ENCODE results near the gene SLC10A3. TPM values are rescaled to one million over a fixed set of nuclear protein-coding genes. Genes with fewer than 3 reads are reported as not detected.

The SLC10A3 gene, protein sequence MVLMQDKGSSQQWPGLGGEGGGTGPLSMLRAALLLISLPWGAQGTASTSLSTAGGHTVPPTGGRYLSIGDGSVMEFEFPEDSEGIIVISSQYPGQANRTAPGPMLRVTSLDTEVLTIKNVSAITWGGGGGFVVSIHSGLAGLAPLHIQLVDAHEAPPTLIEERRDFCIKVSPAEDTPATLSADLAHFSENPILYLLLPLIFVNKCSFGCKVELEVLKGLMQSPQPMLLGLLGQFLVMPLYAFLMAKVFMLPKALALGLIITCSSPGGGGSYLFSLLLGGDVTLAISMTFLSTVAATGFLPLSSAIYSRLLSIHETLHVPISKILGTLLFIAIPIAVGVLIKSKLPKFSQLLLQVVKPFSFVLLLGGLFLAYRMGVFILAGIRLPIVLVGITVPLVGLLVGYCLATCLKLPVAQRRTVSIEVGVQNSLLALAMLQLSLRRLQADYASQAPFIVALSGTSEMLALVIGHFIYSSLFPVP
- total RNA-seq = 10 to 100 TPM in 3 of 4 donors, 1 to 10 TPM in 1; 9.1 to 62.8 (median 32.7) TPM

DNA sequence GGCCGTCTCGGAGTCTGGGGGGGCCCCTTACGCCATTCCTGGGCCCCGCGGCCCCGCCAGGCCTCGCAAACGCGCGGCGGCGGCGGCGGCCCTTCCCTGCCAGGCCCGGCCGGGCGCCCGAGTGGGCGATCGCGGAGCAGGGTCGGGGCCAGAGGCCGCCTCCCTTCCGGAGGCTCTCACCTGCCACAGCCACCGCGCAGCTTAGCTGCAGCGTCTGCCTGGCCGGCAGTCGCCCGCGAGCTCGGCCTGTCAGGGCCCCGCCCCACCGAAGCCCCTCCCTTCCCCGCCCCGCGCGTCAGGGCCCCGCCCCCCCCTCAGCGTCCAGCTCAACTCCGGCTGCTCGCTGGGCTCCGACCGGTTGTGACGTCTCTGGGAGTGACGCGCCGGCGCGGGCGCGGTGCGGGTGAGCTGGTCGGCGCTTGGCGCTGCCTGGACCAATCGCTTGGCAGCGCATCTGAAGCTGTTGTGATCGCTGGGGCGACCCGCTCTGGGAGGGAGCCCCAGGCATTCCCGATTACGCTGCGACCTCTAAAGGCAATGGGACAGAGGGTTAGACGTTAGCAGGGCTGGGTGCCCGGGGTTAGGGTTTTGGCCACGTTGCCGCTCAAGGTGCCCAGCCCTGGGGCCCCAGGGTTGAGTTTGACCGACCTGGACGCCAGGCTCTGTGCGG, at the start of gene SLC10A3:
Gene SLC10A3 (minus strand): TSS at position 216 of the 670 bp plus-strand sequence. CDS start 1,689 bp downstream, outside the sequence.
- peak within 1 kb of the TSS; percentile 37 to 65 for H3K4me3 ChIP-seq
- DNase-seq = peak; percentile 91 to 92
- H3K4me1 ChIP-seq = no peaks in the 10 kb centered on the region
- peak within 1 kb of the TSS; percentile 74 to 93 for H3K27ac ChIP-seq
- no peaks in the 10 kb centered on the region for H3K9me3 ChIP-seq
- H3K27me3 ChIP-seq = no peaks in the 10 kb centered on the region
- H3K36me3 ChIP-seq = no peaks in the 10 kb centered on the region
- intact Hi-C loops (cut with DNase I; ENCODE audit: low total_unique reads) = no loop called here
- TF ChIP-seq, protein P1, sequence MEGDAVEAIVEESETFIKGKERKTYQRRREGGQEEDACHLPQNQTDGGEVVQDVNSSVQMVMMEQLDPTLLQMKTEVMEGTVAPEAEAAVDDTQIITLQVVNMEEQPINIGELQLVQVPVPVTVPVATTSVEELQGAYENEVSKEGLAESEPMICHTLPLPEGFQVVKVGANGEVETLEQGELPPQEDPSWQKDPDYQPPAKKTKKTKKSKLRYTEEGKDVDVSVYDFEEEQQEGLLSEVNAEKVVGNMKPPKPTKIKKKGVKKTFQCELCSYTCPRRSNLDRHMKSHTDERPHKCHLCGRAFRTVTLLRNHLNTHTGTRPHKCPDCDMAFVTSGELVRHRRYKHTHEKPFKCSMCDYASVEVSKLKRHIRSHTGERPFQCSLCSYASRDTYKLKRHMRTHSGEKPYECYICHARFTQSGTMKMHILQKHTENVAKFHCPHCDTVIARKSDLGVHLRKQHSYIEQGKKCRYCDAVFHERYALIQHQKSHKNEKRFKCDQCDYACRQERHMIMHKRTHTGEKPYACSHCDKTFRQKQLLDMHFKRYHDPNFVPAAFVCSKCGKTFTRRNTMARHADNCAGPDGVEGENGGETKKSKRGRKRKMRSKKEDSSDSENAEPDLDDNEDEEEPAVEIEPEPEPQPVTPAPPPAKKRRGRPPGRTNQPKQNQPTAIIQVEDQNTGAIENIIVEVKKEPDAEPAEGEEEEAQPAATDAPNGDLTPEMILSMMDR (IDR thresholded peaks at IDR 0.05) = no peak
- TF ChIP-seq POLR2A (IDR thresholded peaks at IDR 0.05) = peak; percentile 70 to 94

DNA sequence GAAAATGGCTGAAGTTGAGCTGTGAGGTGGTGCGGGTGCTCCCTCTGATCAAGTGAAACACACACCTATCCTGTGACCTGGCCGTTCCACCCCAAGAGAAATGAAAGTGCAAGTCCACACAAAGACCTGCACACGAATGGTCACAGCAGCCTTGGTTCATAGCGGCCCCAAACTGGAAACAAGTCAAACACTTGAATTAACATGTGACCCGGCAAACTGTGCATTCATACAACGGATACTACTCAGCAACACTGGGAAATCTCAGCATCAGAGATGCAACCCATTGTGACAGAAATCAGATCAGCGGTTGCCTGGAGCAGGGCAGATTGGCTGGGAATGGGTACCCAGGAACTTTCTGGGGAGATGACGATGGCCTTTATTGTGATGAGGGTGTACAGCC, 48.6 kb upstream of the SLC10A3 start:
- TF ChIP-seq, protein P1 (IDR thresholded peaks at IDR 0.05) = no peak
- no peak for TF ChIP-seq POLR2A (IDR thresholded peaks at IDR 0.05)
- no peak for DNase-seq
- Histone ChIP-seq H3K27ac (no peak overlapping the region), H3K36me3 (no peaks in the 10 kb centered on the region), H3K27me3 (no peaks in the 10 kb centered on the region), H3K4me1 (peaks cover 0 to 3% of the 10 kb centered on the region in 2 donors), H3K4me3 (no peak overlapping the region), H3K9me3 (no peaks in the 10 kb centered on the region)
- intact Hi-C loops (cut with DNase I; ENCODE audit: low total_unique reads) = no loop called here

DNA sequence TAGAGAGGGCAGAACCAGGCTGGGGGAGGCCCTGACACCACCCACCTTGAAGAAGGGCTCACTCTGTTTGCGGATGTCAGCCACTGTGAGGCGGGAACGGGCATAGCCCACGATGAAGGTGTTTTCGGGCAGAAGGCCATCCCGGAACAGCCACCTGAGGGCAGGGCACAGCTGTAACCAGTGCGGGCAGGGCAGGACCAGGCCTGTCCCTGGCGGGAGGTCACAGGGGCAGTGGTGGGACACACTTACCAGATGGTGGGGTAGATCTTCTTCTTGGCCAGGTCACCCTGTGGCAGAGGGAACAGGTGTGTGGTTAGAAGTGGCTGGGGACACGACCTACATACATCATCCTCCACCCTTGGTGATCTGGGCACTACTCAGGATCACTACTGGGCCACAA, 45.5 kb upstream of the SLC10A3 start:
- Histone ChIP-seq H3K4me3 (no peak overlapping the region), H3K4me1 (no peaks in the 10 kb centered on the region), H3K27me3 (no peaks in the 10 kb centered on the region), H3K27ac (no peak overlapping the region), H3K36me3 (no peaks in the 10 kb centered on the region), H3K9me3 (no peaks in the 10 kb centered on the region)
- intact Hi-C loops (cut with DNase I; ENCODE audit: low total_unique reads) = no loop called here
- TF ChIP-seq, protein P1 (IDR thresholded peaks at IDR 0.05) = no peak
- no peak for TF ChIP-seq POLR2A (IDR thresholded peaks at IDR 0.05)
- DNase-seq = no peak

DNA sequence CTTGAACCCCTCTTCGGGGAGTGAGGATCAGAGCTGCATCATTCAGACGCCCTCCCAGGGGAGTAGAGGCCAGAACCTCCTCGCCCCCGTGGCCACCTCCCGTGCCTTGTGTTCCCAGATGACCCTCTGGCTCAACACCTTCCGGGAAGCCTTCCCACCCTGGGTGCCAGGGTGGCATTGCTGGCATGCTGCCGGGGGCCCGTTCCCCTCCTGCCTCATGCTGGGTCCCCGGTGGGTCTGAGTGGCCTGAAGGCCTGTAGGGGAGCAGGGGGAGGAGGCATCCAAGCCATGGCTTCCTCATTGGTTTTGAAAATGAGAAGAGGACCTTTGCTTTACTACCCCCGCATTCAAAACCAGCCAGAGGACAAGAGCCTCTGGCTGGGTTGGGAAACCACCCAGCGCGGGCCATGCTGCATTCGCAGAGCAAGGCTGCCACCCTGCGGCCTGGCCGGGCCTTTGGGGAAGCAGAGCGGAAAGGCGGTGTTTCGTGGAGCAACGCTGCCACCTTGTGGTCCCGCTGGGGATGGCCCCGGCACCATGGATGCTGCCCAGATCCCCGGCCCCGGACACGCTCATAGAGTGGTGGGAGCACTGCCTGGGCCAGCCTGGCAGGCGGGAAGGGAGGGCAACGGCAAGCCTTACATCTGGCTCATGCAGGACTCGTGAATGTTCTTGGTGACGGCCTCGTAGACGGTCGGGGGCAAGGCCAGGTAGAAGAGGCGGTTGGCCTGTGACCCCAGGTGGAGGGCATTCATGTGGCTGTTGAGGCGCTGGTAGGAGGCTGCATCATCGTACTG, 44.3 kb upstream of the SLC10A3 start:
- peak; percentile 88 to 89 for DNase-seq
- no peaks in the 10 kb centered on the region for H3K4me1 ChIP-seq
- no peaks in the 10 kb centered on the region for H3K36me3 ChIP-seq
- intact Hi-C loops (cut with DNase I; ENCODE audit: low total_unique reads) = no loop called here
- TF ChIP-seq, protein P1 (IDR thresholded peaks at IDR 0.05) = peak; percentile 94 to 100 (median 99)
- peak in 1 of 2 donors; percentile 49 for TF ChIP-seq POLR2A (IDR thresholded peaks at IDR 0.05)
- no peaks in the 10 kb centered on the region for H3K9me3 ChIP-seq
- peak overlapping the region; percentile 66 to 73 for H3K27ac ChIP-seq
- H3K27me3 ChIP-seq = no peaks in the 10 kb centered on the region
- H3K4me3 ChIP-seq = no peak overlapping the region
